ENCODE measurements around the gene GNAT2.

The GNAT2 gene

DNA sequence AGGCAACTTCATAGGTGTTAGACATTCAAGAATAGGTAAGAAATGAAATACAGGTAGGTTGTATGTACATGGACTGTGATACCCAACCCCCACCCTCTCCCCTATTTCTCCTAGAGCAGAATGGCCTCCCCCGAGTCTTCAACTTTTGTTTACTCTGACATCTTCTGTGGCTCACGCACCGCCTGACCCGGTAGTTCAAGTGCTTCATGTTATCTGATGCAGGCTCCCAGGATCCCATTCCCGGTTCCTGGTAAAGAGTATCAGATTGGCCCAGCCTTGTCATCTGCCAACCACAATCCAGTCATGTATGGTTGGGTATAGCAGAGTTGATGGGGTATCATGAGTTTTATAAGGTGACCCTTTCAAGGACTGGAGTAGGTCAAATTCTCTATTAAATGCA, 61.9 kb downstream of the GNAT2 start:
- no peak for DNase-seq (ENCODE audit: low spot score)

DNA sequence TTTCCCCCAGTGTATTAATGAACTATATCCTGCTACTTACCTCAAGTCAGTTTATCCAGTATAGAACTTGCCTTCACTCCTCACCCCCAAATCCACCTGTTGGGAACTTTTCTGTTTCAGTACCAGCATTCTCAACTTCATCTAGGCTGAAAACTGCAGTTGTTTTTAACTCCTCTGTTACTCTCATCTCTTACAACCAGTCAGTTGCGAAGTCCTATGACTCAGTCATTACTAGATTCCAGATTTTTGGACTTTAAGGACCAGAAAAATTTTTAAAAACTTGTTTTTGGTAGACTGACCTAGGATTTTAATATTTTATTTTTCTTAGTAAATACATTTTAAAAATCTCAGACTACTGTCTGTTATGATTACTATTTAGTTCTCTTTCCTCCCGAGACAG, 62.9 kb downstream of the GNAT2 start:
- DNase-seq (ENCODE audit: low spot score), result no peak

All from SW480 (cell line).